SK-N-SH (cell line): ENCODE measurements around the gene GLI2. TPM values are rescaled to one million over a fixed set of nuclear protein-coding genes. Genes with fewer than 3 reads are reported as not detected.

Experiments
- CTCF ChIA-PET: fragments of 300-600, 350-600 bp; formaldehyde crosslinking; extraction: SDS; loops from one replicate; lab custom pipeline; 2021; lab: Yijun Ruan, JAX
- POLR2A ChIA-PET: fragments of 350-600 bp; sonication (Branson Sonifier 250); formaldehyde crosslinking; extraction: SDS; loops from one replicate; lab custom pipeline; 2020; ENCODE audit warnings: antibody characterized with exemption, inconsistent platforms; lab: Yijun Ruan, JAX
- DNase-seq: peaks from one replicate; pipeline ENCODE4 v3.0.0; 2012
- H2AFZ ChIP-seq: fragments of 200-600 bp; sonication (generic); 2 replicates; pipeline ENCODE4 v1.8.1; 2016; ENCODE audit warnings: antibody characterized with exemption, mild to moderate bottlenecking, low read depth
- H3F3A ChIP-seq: fragments of 200-600 bp; sonication (generic); replicated peaks from 2 replicates; pipeline ENCODE3; 2016; ENCODE audit warnings: antibody characterized with exemption, mild to moderate bottlenecking; ENCODE audit not compliant: insufficient read depth
- H3K27ac ChIP-seq, 2 experiments: fragments of 200-500 bp in 1 of 2; fragments of 200-600 bp in 1 of 2; sonication (Bioruptor generic) in 1 of 2; sonication (generic), shearing (Covaris generic) in 1 of 2; 2 replicates each; pipeline versions ENCODE4 v1.5.1 to v1.6.1; 2014 to 2016; ENCODE audit warnings: low read depth in 2 of 2, inconsistent platforms in 1 of 2, low read length in 1 of 2, mild to moderate bottlenecking in 1 of 2, mixed read lengths in 1 of 2
- H3K27me3 ChIP-seq: fragments of 200-600 bp; sonication (generic), shearing (Covaris generic); 2 replicates; pipeline ENCODE4 v1.6.1; 2016; ENCODE audit warnings: mixed run types; ENCODE audit not compliant: insufficient read depth
- H3K36me3 ChIP-seq, 2 experiments: fragments of 200-500 bp in 1 of 2; fragments of 200-600 bp in 1 of 2; sonication (Bioruptor generic) in 1 of 2; sonication (generic) in 1 of 2; replicated peaks in 1 of 2; 2 replicates each; pipeline versions ENCODE3 to v1.5.1; 2014 to 2016; ENCODE audit warnings: low read length in 1 of 2, mild to moderate bottlenecking in 1 of 2; ENCODE audit not compliant: insufficient read depth in 2 of 2, control insufficient read depth in 1 of 2
- H3K4me1 ChIP-seq, 2 experiments: fragments of 200-500 bp in 1 of 2; fragments of 200-600 bp in 1 of 2; sonication (Bioruptor generic) in 1 of 2; sonication (generic), shearing (Covaris generic) in 1 of 2; 2 replicates each; pipeline versions ENCODE4 v1.5.1 to v1.6.1; 2014 to 2016; ENCODE audit warnings: low read depth in 1 of 2, low read length in 1 of 2, mixed run types in 1 of 2; ENCODE audit not compliant: insufficient read depth in 2 of 2, control insufficient read depth in 1 of 2
- H3K4me2 ChIP-seq: fragments of 200-600 bp; sonication (generic), shearing (Covaris generic); 2 replicates; pipeline ENCODE4 v1.6.1; 2017; ENCODE audit warnings: mixed run types
- H3K4me3 ChIP-seq, 2 experiments: fragments of 200-500 bp in 1 of 2; fragments of 200-600 bp in 1 of 2; sonication (Bioruptor generic) in 1 of 2; sonication (generic), shearing (Covaris generic) in 1 of 2; 2 replicates each; pipeline versions ENCODE4 v1.5.1 to v1.8.1; 2014 to 2016; ENCODE audit warnings: low read depth in 2 of 2, inconsistent platforms in 1 of 2, low read length in 1 of 2, mild to moderate bottlenecking in 1 of 2, mixed read lengths in 1 of 2, moderate library complexity in 1 of 2
- H3K79me2 ChIP-seq: fragments of 200-600 bp; sonication (generic); 2 replicates; pipeline ENCODE4 v1.8.1; 2017; ENCODE audit warnings: mild to moderate bottlenecking; ENCODE audit not compliant: insufficient read depth
- H3K9ac ChIP-seq: fragments of 200-600 bp; sonication (generic); 2 replicates; pipeline ENCODE4 v1.6.1; 2017; ENCODE audit warnings: mixed run types
- H3K9me2 ChIP-seq: fragments of 200-600 bp; sonication (generic); 2 replicates; pipeline ENCODE4 v1.6.1; 2017; ENCODE audit warnings: mixed run types
- H3K9me3 ChIP-seq: fragments of 200-600 bp; sonication (generic); 2 replicates; pipeline ENCODE4 v1.6.1; 2017; ENCODE audit warnings: mixed run types, mild to moderate bottlenecking, moderate library complexity
- H4K20me1 ChIP-seq: fragments of 200-600 bp; sonication (generic); 2 replicates; pipeline ENCODE4 v1.6.1; 2017; ENCODE audit warnings: mild to moderate bottlenecking, mixed run types; ENCODE audit not compliant: insufficient read depth
- CHD2 ChIP-seq: fragments of 150-350 bp; IDR thresholded peaks from 2 replicates; pipeline ENCODE4 v1.6.1; 2018; ENCODE audit warnings: low read length; ENCODE audit not compliant: partially characterized antibody
- CTCF ChIP-seq: fragments of 200-600 bp; sonication (generic); IDR thresholded peaks from 2 replicates; pipeline ENCODE4 v1.6.1; 2017; ENCODE audit warnings: antibody characterized with exemption, mild to moderate bottlenecking, moderate library complexity
- ELF1 ChIP-seq: IDR thresholded peaks from 2 replicates; pipeline ENCODE4 v1.4.0; 2012
- EP300 ChIP-seq, 2 experiments: IDR thresholded peaks; 2 replicates each; pipeline versions ENCODE4 v1.4.0 to v1.6.1; 2012; ENCODE audit warnings: borderline replicate concordance in 1 of 2, low read depth in 1 of 2, low read length in 1 of 2
- EZH2phosphoT487 ChIP-seq: fragments of 200-600 bp; sonication (generic); IDR thresholded peaks from 2 replicates; pipeline ENCODE4 v1.6.1; 2017; ENCODE audit warnings: low read depth, mixed run types, mild to moderate bottlenecking, antibody characterized with exemption, moderate library complexity, borderline replicate concordance
- FOSL2 ChIP-seq: IDR thresholded peaks from 2 replicates; pipeline ENCODE4 v1.4.0; 2012; ENCODE audit warnings: low read depth, mild to moderate bottlenecking, moderate library complexity, borderline replicate concordance
- FOXM1 ChIP-seq: IDR thresholded peaks from 2 replicates; pipeline ENCODE4 v1.4.0; 2012; ENCODE audit warnings: low read depth, mild to moderate bottlenecking
- MAX ChIP-seq: IDR thresholded peaks from 2 replicates; pipeline ENCODE4 v1.4.0; 2012; ENCODE audit warnings: low read depth
- MEF2A ChIP-seq: IDR thresholded peaks from 2 replicates; pipeline ENCODE4 v1.4.0; 2012; ENCODE audit warnings: low read depth, borderline replicate concordance
- NRF1 ChIP-seq: IDR thresholded peaks from 2 replicates; pipeline ENCODE4 v1.6.1; 2012; ENCODE audit warnings: low read depth, mild to moderate bottlenecking, low read length
- POLR2AphosphoS5 ChIP-seq: IDR thresholded peaks from 2 replicates; pipeline ENCODE4 v1.6.1; 2012; ENCODE audit warnings: low read depth, low read length
- REST ChIP-seq: IDR thresholded peaks from 2 replicates; pipeline ENCODE4 v1.6.1; 2012; ENCODE audit warnings: mild to moderate bottlenecking, low read depth, low read length, moderate library complexity
- RXRA ChIP-seq: IDR thresholded peaks from 2 replicates; pipeline ENCODE4 v1.4.0; 2012; ENCODE audit warnings: low read depth, mild to moderate bottlenecking, borderline replicate concordance
- SIN3A ChIP-seq: IDR thresholded peaks from 2 replicates; pipeline ENCODE4 v1.6.1; 2012; ENCODE audit warnings: low read depth, mild to moderate bottlenecking, low read length, moderate library complexity, borderline replicate concordance
- TEAD4 ChIP-seq: IDR thresholded peaks from 2 replicates; pipeline ENCODE4 v1.4.0; 2012; ENCODE audit warnings: mild to moderate bottlenecking, borderline replicate concordance; ENCODE audit not compliant: insufficient read depth
- WGBS: methylation state at CpG from one replicate; pipeline ENCODE4 v1.1.6; 2017; ENCODE audit warnings: low lambda C conversion rate; 5-methylcytosine and 5-hydroxymethylcytosine counted together
- polyA plus RNA-seq, 3 experiments: library from polyadenylated mRNA; depleted of rRNA; stranded (reverse); fragments of >200 nt; gene quantifications; 2 replicates each; pipeline ENCODE4 v1.2.3, GENCODE V29; 2012
- TF ChIP-seq, protein P1 (sequence below): IDR thresholded peaks from 2 replicates; pipeline ENCODE4 v1.4.0; 2012; ENCODE audit warnings: low read depth, borderline replicate concordance

The GLI2 gene
- polyA plus RNA-seq, 1 of the 3 experiments (the other 2 are of a cell fraction) = 3.4 TPM

DNA sequence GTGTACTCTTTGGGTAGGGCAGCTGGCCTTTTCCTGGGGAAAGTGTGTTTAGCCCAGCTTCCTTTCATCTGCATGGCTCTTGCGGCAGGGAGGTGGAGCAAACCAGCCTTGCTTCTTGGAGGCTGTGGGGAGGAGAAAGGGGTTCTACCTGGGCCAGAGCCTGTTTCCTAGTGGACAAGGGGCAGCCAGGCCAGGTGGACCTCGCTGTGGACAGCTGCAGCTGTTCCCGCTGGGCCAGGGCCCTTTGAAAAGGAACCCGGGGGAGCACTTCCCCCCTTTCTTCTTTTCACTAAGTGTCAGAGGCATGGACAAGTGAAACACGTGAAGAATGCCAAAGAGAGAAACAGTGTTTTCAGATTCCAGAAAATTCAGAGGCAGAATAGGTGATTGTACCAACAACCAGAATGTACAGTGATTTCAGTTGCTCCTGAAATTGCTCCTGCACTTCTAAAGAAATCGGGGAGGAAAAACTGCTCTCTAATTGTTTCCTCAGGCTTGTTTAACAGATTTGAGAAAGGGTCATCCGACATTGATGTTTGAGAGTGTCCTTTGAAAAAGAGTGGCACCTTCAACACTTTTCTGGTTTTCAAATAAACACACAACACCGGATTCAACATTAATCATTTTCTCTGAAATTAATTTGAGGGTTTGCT, 3.9 kb downstream of the GLI2 start:
- no peak overlapping the region for H3K4me3 ChIP-seq
- no peak for TF ChIP-seq MAX
- no peak for TF ChIP-seq SIN3A
- TF ChIP-seq EP300 (IDR thresholded peaks at IDR 0.05; ENCODE audit: borderline replicate concordance in 1 of 2, low read depth in 1 of 2, low read length in 1 of 2) = no peak
- no peak overlapping the region for H2AFZ ChIP-seq
- H3K79me2 ChIP-seq = peaks cover 85% of the 10 kb centered on the region
- DNase-seq = no peak
- H3K4me1 ChIP-seq = peaks cover 11 to 28% of the 10 kb centered on the region in 2 experiments; a peak in 3 of 4 replicates
- H3K27me3 ChIP-seq = no peaks in the 10 kb centered on the region
- H3F3A ChIP-seq = peaks cover 6% of the 10 kb centered on the region
- no peak overlapping the region for H3K9ac ChIP-seq
- no peaks in the 10 kb centered on the region for H3K9me2 ChIP-seq
- POLR2A ChIA-PET = no interaction called here
- 78% methylated on average over 8 of the region's 8 CpGs for WGBS
- H3K36me3 ChIP-seq = no peaks in the 10 kb centered on the region
- H3K4me2 ChIP-seq = no peak overlapping the region
- no peaks in the 10 kb centered on the region for H3K9me3 ChIP-seq
- H4K20me1 ChIP-seq = peaks cover 33% of the 10 kb centered on the region
- CTCF ChIA-PET = interaction anchor here (0.6 to 3.1 kb wide), 5 partner anchors 14 to 341 kb away, joined by 3 to 16 read pairs (median 7); no protein-coding TSS in a partner anchor
- H3K27ac ChIP-seq = no peak overlapping the region

DNA sequence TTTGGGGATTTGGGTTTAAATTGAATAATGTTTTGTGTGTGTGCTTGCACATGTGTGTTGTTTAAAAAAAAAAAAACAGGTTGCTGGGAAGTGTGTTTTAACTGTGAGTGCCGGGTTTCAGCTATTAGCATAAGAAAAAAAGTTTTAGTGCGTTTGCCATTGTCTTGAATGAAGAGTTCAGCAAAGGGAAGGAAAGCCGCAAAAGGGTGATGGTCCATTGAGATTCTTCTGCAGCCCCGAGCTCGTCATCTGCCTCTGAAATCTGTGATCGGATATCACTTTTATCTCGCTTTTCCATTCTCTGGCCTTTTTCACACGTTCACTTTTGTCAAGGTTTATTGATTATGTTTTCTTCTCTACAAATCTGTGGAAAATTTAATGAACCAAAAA, 4.7 kb downstream of the GLI2 start:
- DNase-seq = no peak
- Histone ChIP-seq H3K9ac (no peak overlapping the region), H3K9me3 (no peaks in the 10 kb centered on the region), H3K9me2 (no peaks in the 10 kb centered on the region), H3F3A (peaks cover 6% of the 10 kb centered on the region), H3K4me3 (no peak overlapping the region), H3K27ac (no peak overlapping the region), H3K79me2 (peaks cover 88% of the 10 kb centered on the region), H3K27me3 (no peaks in the 10 kb centered on the region), H3K36me3 (no peaks in the 10 kb centered on the region), H3K4me1 (peaks cover 11 to 24% of the 10 kb centered on the region in 2 experiments; a peak in 3 of 4 replicates), H2AFZ (no peak overlapping the region), H3K4me2 (no peak overlapping the region), H4K20me1 (peaks cover 41% of the 10 kb centered on the region)
- CTCF ChIA-PET = interaction anchor here (0.9 to 2.5 kb wide), 6 partner anchors 14 to 340 kb away, joined by 3 to 9 read pairs (median 5); no protein-coding TSS in a partner anchor
- WGBS = 87% methylated on average over 8 of the region's 8 CpGs
- TF ChIP-seq FOXM1 (no peak), CHD2 (no peak), FOSL2 (no peak), NRF1 (no peak), CTCF (no peak), EZH2phosphoT487 (no peak), RXRA (no peak), TEAD4 (no peak), ELF1 (no peak), MEF2A (no peak), REST (no peak), SIN3A (no peak), POLR2AphosphoS5 (no peak)
- TF ChIP-seq, protein P1, sequence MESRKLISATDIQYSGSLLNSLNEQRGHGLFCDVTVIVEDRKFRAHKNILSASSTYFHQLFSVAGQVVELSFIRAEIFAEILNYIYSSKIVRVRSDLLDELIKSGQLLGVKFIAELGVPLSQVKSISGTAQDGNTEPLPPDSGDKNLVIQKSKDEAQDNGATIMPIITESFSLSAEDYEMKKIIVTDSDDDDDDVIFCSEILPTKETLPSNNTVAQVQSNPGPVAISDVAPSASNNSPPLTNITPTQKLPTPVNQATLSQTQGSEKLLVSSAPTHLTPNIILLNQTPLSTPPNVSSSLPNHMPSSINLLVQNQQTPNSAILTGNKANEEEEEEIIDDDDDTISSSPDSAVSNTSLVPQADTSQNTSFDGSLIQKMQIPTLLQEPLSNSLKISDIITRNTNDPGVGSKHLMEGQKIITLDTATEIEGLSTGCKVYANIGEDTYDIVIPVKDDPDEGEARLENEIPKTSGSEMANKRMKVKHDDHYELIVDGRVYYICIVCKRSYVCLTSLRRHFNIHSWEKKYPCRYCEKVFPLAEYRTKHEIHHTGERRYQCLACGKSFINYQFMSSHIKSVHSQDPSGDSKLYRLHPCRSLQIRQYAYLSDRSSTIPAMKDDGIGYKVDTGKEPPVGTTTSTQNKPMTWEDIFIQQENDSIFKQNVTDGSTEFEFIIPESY = no peak
- POLR2A ChIA-PET = no interaction called here
